Hypothalamus (tissue), 51 donors: ENCODE measurements around the gene WDR27.
"Not testable (repeated sequence)": the region's sequence is repeated elsewhere in the genome, so short reads cannot be mapped to it uniquely, and the experiment has no call there.

Source experiments
- DNase-seq, 51 donors: peaks; one replicate each; lab custom pipeline; 2025; lab: John Stamatoyannopoulos, UW

Gene WDR27

DNA sequence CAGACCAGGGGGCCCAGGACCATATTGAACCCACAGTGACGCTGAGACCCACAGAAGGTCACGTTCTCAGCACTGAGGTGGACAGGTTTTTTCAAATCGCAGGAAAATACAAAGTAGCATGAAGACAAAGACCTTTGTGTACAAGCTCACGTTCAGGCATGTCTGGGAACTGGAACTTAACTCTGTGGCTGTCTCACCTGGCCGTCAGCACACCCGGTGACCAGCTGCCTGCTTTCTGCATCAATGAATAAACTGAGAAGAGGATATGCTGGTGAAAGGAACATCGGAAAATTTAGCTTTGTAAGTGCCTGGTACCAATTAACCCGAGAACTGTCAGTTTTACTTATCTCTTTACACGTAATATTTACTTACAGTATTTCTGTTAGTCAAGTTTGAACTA, 36.5 kb downstream of the WDR27 start:
- DNase-seq, result no peak

DNA sequence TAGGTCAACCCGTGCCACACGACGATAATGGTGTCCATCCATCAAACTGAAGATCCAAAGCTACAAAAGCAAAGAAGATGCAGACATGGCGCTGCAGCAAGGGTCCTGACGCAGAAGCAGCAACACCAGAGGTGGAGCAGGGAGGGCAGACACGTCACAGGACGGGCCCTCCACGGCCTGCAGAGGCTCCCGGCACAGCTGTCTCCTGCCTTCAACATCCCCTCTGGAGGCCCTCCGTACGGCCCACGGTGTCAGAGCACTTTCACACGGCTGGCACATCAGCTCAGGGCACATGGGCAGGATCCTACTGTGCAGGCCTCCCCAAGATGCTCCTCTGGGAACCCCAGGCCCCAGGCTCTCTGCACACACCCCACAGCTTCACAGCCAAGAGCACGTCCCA, 37.6 kb downstream of the WDR27 start:
- no peak for DNase-seq

DNA sequence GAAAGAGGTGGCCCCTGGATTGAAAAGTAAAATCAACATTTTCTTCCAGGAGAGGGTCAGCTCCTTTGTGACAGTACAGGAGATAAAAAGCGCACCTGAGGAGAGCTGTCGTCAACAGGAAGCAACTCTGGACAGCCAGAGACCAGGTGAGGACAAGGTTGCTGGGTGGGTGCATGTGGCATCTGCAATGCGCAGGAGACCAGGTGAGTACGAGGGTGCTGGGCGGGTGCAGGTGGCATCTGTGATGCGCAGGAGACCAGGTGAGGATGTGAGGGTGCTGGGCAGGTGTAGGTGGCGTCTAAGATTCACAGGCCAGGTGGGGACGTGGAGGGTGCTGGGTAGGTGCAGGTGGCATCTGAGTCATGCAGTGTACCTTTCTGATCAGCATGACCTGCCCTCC, 38.4 kb downstream of the WDR27 start:
- no peak for DNase-seq

DNA sequence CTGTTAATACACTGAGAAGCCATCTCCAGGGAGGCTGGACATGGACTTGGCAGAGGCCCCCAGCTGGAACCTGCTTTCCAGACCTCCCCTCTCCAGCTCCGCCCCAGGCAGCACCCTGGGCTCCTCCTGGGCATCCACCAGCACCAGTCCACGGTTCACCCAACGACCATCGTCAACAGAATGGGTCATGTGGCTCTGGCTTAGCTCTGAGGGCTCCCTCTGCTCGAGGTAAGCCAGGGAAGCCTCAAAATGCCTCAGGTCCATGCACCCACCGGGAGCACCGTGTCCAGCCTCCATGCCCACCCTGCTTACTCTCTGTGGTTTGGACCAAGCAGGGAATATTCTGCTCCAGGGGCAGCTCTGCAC, 40.5 kb downstream of the WDR27 start:
- DNase-seq, result no peak

DNA sequence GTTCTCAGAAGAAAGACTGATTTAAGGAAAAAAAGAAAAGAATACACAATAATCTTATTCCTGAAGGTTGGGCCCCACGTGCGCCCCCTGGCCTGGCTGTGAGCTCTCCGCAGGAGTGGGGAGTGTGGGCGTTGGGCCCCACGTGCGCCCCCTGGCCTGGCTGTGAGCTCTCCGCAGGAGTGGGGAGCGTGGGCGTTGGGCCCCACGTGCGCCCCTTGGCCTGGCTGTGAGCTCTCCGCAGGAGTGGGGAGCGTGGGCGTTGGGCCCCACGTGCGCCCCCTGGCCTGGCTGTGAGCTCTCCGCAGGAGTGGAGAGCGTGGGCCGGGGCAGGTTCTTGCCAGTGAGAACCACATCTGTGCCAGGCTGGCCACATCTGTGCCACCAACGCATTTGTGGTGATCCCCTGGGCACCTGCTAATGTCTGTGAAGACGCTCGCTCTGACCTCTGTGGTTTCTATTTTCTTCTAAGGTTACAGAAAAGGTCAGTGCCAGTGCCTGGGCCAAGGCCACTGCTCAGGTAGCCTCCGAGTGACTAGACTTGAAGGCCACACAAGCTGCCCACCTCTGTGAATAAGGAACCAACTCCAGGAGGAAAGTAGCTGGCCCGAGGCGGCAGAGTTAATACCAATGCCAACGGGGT, 41.0 kb downstream of the WDR27 start:
- DNase-seq, result no peak

DNA sequence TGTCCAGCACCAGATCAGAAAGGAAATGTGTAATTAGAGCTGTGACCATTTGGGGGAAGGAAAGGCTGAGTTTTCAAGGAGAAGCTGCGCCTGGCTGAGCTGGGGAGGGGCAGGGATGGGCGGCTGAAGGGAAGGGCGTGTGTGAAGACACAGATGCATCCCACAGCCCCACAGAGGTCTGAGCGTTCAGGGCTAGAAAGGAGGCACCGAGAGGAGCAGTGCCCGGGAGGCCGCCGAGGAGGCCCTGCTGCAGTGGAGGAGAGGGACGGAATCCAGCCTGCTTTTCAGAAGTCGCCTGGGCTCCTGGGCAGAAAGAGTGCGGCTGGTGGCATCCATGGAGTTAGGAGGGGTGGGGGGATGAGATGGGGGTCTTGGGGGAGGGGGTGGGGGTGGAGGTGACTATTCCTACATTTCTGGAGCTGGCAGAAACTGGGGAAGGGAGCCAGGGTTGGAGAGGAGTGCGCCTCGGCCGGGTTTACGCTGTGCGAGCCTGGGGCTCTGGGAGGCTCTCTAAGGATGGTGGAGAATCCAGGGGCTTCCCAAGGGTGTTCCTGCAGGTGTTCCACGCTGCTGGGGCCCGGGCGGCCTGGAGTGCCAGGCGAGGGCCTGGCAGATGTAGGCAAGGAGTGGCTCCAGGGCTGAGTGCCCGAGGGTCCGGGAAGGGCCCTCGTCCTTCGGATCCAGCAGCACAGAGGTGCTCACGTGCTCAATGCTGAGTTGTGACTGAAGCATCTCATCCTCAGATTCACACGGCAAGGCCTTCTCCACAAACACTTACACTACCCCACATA, 41.8 kb downstream of the WDR27 start:
- no peak for DNase-seq

DNA sequence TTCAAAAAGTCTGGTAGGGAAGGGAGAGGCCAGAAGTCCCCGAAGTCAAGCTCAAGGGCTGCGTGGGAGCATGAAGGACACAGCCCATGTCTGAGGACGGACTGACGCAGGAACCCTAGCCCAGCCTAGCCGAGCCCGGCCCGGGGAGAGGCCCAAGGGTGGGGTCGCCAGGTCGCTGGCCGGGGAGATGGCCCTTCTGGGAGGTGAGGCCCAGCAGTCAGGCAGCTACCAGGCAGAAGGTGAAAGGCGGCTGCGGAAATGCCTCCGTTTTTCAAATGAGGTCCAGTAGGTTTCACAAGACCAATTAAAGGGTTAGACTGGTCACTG, 44.6 kb downstream of the WDR27 start:
- no peak for DNase-seq

DNA sequence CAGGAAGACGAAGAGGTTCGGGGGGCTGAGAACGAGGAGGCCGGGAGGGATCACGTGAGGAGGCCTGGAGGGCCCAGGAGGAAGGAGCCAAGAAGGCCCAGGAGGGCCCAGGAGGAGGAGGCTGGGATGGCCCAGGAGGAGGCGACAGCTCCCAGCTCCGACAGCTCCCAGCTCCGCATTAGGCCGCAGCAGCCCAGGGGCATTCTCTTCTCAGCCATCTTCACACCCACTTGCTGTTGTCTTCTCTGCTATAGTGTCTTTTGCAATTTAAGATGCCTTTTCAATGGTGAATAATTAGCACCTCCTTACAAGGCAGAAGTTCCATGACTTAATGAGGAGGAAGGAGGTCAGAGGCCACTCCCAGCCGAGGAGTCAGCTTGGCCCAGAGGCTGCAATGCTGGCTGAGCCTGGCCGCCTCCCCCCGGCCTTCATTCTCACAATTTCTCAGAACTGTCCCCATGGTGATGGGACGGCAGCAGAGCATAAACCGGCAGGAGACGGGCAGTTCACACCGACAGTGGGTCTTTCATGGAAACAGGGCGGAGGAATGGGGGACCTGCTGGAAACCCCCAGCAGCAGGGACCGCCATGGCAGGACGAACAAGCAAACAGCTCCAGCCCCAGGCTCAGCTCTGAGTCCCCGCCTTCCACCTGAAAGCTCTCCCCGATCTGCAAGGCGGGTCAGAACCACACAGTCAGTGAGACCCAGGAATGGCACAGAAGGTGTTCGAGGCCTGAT, 45.1 kb downstream of the WDR27 start:
- no peak for DNase-seq

DNA sequence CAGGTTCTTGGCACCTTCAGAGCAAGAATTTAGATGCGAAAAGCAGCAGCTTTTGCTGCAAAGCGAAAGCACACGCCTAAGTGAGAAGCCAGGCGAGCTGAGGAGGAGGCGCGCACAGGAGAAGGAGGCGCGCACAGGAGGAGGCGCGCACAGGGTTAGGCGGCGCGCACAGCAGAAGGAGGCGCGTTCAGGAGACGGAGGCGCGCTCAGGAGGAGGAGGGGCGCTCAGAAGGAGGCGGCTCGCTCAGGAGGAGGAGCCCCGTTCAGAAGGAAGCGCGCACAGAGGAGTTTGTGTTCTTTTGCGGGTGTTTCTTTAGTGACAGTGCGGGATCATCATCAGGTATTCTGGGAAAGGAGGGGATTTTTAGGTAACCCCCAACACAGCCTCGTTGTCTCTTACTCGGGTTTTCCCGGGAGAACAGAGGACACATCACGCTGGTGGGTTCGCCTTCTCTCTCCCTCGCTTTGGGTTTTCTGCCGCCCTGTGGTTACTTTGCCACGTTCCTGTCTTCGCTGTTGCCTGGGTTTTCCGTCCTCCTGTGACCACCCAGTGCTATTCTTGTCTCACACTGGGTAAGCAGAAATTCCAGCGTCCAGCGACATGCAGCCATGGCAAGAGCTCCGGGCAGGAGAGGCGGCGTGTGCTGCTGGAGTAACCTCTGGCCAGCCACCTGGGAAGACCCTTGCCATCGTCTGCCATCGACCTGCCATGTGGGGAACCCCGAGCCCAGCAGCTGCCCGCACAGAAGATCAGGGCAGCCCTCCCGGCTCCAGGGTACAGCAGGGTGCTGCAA, 47.0 kb downstream of the WDR27 start:
- peak in 39 of 51 donors; percentile 10 to 72 (median 42) for DNase-seq

DNA sequence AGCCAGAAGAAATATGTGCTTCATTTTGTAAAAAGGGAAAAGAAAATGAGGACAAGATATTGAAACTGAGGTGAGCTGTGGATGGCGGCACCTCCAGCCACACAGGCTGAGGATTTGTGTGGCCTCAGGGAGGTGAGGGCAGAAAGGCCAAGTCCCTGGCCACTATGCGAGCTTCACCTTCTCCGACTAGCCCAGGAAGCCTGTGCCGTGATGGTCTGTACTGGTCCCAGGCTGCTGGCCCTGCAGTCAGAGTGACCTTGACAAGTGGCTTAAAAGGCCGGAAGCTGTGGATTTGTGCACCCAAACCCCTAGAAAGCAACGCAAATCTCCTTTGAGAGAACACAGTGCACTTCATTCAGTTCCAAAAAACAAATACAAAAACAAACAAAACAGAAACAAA, 48.1 kb downstream of the WDR27 start:
- DNase-seq, result no peak

DNA sequence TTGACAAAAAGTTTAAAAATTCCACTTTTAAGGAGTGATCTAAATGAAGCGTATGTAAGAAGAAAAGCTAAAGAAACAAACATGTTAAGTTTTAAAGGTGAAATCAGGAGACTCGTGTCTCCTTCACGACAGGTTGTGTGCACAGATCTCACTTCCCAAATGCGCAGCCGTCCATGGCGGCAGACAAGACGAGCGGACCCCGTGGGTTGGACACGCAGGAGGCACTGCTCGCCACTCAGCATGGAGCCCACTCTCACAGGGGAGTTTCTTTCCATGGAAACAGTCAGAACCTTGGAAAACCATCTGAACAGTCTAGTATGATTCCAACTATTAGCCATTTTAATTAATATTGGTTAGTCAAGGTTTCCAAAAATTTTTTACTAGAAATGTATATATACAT, 48.9 kb downstream of the WDR27 start:
- DNase-seq, result no peak

DNA sequence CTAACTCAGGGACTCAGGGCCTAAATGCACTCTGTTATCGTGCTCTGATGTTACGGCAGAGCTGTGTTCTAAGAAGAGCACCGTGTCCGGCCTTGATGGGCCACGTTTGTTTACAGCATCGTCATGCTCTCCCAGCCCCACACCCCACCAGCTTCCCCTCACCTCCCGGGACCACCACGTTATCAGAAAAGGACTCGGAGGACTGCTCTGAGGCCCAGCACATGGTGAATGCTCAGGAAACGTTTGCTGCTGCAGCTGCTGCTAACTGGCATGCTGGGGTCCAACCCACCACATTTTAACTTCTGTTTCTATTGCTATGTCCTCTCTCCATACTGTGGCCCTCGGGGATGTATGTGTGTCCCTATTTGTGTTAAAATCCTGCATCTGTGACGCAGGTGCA, 50.3 kb downstream of the WDR27 start:
- DNase-seq, result no peak

DNA sequence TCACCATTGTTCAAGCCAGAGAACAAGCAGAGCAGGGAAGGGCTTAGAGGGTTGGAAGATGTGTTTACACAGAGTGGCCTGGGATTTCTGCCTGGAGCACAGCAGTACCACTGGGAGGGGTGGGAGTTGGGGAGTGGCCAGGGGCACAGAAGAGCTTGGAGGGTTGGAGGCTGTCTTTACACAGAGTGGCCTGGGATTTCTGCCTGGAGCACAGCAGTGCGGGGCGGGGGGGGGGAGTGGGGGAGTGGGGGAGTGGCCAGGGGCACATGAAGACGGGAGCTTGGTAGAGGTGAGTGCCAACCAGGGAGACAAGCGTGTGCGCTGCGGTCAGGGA, 50.9 kb downstream of the WDR27 start:
- DNase-seq, result no peak

DNA sequence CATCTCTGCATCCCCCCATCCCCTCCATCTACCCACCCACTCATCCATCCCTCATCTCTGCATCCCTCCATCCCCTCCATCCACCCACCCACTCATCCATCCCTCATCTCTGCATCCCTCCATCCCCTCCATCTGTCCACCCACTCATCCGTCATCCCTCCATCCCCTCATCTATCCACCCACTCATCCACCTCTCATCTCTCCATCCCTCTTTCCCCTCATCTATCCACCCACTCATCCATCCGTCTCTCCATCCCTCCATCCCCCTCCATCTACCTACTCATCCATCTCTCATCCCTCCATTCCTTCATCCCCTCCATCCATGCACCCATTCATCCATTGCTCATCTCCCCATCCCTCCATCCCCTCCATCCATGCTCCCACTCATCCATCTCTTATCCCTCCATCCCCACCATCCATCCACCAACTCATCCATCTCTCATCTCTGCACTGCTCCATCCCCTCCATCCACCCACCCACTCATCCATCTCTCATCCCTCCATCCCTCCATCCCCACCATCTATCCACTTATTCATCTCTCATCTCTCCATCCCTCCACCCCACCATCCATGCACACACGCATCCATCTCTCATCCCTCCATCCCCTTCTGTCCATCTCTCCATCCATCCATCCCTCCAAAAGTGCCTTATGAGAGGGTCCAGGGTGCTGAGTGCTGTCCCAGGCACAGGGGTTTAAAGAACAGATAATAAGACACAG, 51.4 kb downstream of the WDR27 start:
- DNase-seq, result no peak

DNA sequence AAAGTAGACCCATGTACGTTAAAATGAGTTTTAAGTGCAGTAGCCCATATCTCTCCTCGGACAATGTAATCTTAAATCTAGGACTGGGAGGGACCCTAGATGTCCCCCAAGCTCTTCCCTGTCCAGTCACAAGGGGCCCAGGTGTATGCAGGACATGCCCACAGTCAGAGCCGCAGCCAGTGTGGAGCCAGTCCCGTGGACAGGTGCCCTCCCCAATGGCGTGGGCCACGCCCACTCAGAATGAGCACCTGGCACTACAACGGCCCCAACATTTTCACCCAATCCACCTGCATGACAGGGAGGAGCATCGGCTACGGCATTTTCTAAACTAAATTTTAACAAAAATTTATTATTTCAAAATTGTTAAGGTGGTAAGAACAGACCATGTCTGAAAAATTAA, 53.2 kb downstream of the WDR27 start:
- DNase-seq, result no peak

DNA sequence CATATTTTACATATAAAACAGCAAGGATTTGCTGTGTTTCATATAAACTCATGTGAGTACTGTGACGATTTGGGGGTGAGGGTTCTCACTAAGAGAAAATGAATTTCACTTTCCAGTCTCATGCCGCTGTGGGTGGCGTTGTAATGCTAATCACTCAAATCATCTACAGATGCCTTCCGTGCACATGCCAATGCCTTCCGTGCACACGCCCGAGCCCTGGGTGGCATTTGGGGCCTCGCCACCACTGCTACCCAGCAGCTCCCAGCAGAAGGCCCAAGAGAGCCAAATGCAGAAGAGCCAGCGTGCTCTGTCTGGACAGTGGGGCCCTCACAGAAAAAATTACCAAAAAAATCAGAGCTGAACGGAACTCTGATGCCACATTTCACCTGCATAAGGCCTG, 53.7 kb downstream of the WDR27 start:
- DNase-seq, result no peak

DNA sequence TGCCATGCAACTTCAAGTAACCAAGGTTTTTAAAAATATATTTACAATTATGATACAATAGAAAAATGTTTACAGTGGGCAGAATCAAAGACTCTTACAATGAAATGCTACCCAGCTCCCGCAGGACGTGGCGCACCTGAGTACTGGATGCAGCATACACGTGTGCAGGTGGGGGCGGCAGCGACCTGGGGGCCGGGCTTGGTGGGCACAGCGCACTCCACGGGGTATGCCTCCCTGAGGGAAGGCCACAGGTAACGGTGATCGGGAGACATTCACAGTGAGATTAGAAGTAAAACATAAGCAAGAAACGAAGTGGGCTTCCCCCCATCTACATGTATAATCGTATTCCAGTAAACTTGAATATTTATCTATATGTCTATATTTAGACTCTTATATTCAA, 54.2 kb downstream of the WDR27 start:
- no peak for DNase-seq

DNA sequence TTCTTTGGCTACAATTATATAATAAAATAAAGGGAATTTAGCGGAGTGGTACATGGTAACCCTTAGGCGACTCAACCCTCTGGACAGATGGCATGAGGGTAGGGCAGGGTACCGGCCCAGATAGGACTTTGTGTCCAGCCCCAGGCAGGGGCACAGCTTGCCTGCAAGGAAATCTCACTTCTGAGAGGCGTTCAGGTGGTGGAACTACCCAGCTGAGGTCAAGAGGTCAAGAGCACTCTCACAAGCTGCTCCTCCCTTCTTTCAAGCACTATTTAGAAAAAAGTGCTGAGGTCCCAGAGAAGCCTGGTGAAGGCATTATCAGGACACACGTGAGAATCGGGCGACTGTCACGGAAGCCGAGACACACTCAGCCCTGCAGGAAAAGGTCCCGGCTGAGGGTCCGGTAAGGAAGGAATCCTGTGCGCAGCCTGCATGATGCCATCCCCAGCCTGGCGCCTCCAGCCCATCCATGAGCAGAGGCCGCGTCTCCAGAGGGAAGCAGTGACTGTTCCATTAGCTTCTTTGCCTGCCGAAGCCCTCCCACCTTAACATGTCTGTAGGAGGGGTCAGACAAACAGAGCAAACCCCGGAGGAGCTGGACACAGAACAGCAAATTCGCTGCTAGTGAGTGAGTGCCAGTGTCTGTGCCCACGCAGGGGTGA, 54.8 kb downstream of the WDR27 start:
- no peak for DNase-seq

DNA sequence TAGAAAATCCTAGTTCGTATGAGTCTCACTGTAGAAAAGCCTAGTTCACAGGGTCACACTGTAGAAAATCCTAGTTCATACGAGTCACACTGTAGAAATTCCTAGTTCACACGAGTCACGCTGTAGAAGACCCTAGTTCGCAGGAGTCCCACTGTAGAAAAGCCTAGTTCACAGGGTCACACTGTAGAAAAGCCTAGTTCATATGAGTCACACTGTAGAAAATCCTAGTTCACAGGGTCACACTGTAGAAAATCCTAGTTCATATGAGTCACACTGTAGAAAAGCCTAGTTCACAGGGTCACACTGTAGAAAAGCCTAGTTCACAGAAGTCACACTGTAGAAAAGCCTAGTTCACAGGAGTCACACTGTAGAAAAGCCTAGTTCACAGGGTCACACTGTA, 56.4 kb downstream of the WDR27 start:
- not testable (repeated sequence) for DNase-seq

DNA sequence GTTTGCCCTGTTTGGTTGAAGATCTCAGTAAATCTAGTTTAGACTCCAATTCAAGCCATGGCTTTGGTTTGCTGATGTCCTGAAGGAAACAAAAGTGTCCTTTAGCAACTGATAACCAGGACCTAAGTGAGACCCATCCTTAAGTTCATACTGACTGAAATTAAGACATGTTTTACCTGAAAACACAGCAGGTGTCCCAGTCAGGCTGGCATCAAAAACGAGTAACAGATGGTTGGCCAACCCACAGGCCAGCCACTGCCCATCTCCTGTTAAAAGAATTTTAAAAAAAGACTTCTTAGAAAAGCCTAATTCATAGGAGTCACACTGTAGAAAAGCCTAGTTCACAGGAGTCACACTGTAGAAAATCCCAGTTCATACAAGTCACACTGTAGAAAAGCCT, 58.3 kb downstream of the WDR27 start:
- DNase-seq, result no peak
